HCT116 (cell line): ENCODE results near the gene CEP131. TPM values are rescaled to one million over a fixed set of nuclear protein-coding genes. Genes with fewer than 3 reads are reported as not detected.

ENCODE experiments used
- ATAC-seq: fragments of 200-7000 bp; cut with Tn5 transposase; 2 replicates; pipeline ENCODE4 v1.9.1; 2020; ENCODE audit warnings: mild to moderate bottlenecking, moderate library complexity
- BruUV-seq: library from RNA; stranded (reverse); fragments of 400-500 nt; replicated peaks from 2 replicates; lab custom pipeline; 2021; lab: Mats Ljungman, UMichigan
- CTCF ChIA-PET: fragments of 300-600 bp; sonication (Branson Sonifier 250); formaldehyde crosslinking; loops from one replicate; lab custom pipeline; 2021; ENCODE audit warnings: antibody characterized with exemption; lab: Charles Lee
- POLR2A ChIA-PET: fragments of 300-600, 350-600 bp; sonication (Branson Sonifier 250); formaldehyde crosslinking; loops from one replicate; lab custom pipeline; 2021; ENCODE audit warnings: antibody characterized with exemption; lab: Charles Lee
- RAD21 ChIA-PET, 2 experiments: fragments of 300-600 bp; sonication (Branson Sonifier 250); formaldehyde crosslinking; loops; one replicate each; lab custom pipeline; 2023; ENCODE audit warnings: low total read pairs in 2 of 2; ENCODE audit not compliant: uncharacterized antibody in 2 of 2, unreplicated experiment in 2 of 2, low non-redundant PET in 1 of 2; lab: Charles Lee
- DNase-seq: peaks from one replicate; pipeline ENCODE4 v3.0.0-alpha.2; 2010; ENCODE audit warnings: low read depth, low spot score
- H2AFZ ChIP-seq: fragments of 200-600 bp; shearing (Covaris generic), sonication (generic); 2 replicates; pipeline ENCODE4 v1.6.1; 2017; ENCODE audit warnings: low read depth, mixed run types, mixed read lengths, antibody characterized with exemption, low read length; ENCODE audit not compliant: poor library complexity, severe bottlenecking
- H3K27ac ChIP-seq: 2 replicates; pipeline ENCODE4 v1.5.1; 2012; ENCODE audit warnings: low read depth, low read length
- H3K27me3 ChIP-seq: fragments of 200-600 bp; sonication (generic); 2 replicates; pipeline ENCODE4 v1.6.1; 2016; ENCODE audit warnings: mixed run types, low read length, mixed read lengths; ENCODE audit not compliant: insufficient read depth
- H3K36me3 ChIP-seq, 2 experiments: fragments of 200-500 bp in 1 of 2; fragments of 200-600 bp in 1 of 2; sonication (Bioruptor generic) in 1 of 2; sonication (generic) in 1 of 2; 2 replicates each; pipeline versions ENCODE4 v1.5.1 to v1.6.1; 2014 to 2016; ENCODE audit warnings: low read length in 2 of 2, inconsistent platforms in 1 of 2, mixed read lengths in 1 of 2, mixed run types in 1 of 2; ENCODE audit not compliant: insufficient read depth in 2 of 2, control insufficient read depth in 1 of 2
- H3K4me1 ChIP-seq, 2 experiments: fragments of 200-600 bp in 1 of 2; sonication (generic) in 1 of 2; 2 replicates each; pipeline versions ENCODE4 v1.5.1 to v1.6.1; 2012 to 2017; ENCODE audit warnings: low read length in 2 of 2, inconsistent platforms in 1 of 2, mild to moderate bottlenecking in 1 of 2, mixed read lengths in 1 of 2, mixed run types in 1 of 2, moderate library complexity in 1 of 2; ENCODE audit not compliant: insufficient read depth in 2 of 2, control insufficient read depth in 1 of 2
- H3K4me2 ChIP-seq: fragments of 200-600 bp; sonication (generic); 2 replicates; pipeline ENCODE4 v1.6.1; 2017; ENCODE audit warnings: mixed run types, low read length, mixed read lengths
- H3K4me3 ChIP-seq, 2 experiments: fragments of 200-600 bp in 1 of 2; sonication (generic) in 1 of 2; replicated peaks in 1 of 2; 2 replicates each; pipeline ENCODE4 v1.5.1; 2011 to 2016; ENCODE audit warnings: low read length in 2 of 2, control low read depth in 1 of 2, low read depth in 1 of 2, mild to moderate bottlenecking in 1 of 2, mixed read lengths in 1 of 2, mixed run types in 1 of 2
- H3K79me2 ChIP-seq: fragments of 200-600 bp; sonication (generic); 2 replicates; pipeline ENCODE4 v1.6.1; 2017; ENCODE audit warnings: mild to moderate bottlenecking, mixed run types, low read length, moderate library complexity, mixed read lengths; ENCODE audit not compliant: insufficient read depth
- H3K9ac ChIP-seq: fragments of 200-600 bp; sonication (generic); 2 replicates; pipeline ENCODE4 v1.6.1; 2016; ENCODE audit warnings: low read length, mixed read lengths
- H3K9me2 ChIP-seq: fragments of 200-600 bp; sonication (generic), shearing (Covaris generic); 2 replicates; pipeline ENCODE4 v1.6.1; 2017; ENCODE audit warnings: mixed run types, mild to moderate bottlenecking, moderate library complexity; ENCODE audit not compliant: insufficient read depth
- H3K9me3 ChIP-seq, 2 experiments: fragments of 200-500 bp in 1 of 2; fragments of 200-600 bp in 1 of 2; sonication (Bioruptor generic) in 1 of 2; sonication (generic) in 1 of 2; 2 replicates each; pipeline ENCODE4 v1.6.1; 2014 to 2017; ENCODE audit warnings: low read length in 2 of 2, mixed read lengths in 2 of 2, inconsistent platforms in 1 of 2, low read depth in 1 of 2, mild to moderate bottlenecking in 1 of 2, mixed run types in 1 of 2, moderate library complexity in 1 of 2; ENCODE audit not compliant: control insufficient read depth in 1 of 2, insufficient read depth in 1 of 2
- H4K20me1 ChIP-seq: fragments of 200-600 bp; sonication (generic), shearing (Covaris generic); 2 replicates; pipeline ENCODE4 v1.6.1; 2017; ENCODE audit warnings: mixed run types, mild to moderate bottlenecking, moderate library complexity; ENCODE audit not compliant: insufficient read depth
- CEBPB ChIP-seq: IDR thresholded peaks from 2 replicates; pipeline ENCODE4 v1.6.1; 2012; ENCODE audit warnings: low read depth
- CTCF ChIP-seq, 3 experiments: fragments of 200-600 bp in 1 of 3; sonication (generic) in 1 of 3; IDR thresholded peaks in 2 of 3; conservative IDR thresholded peaks in 1 of 3; 2 replicates each; pipeline ENCODE4 v1.5.1; 2012 to 2017; ENCODE audit warnings: low read depth in 2 of 3, low read length in 2 of 3, antibody characterized with exemption in 1 of 3, borderline replicate concordance in 1 of 3, control low read depth in 1 of 3, mild to moderate bottlenecking in 1 of 3, mixed read lengths in 1 of 3, mixed run types in 1 of 3, moderate library complexity in 1 of 3; ENCODE audit not compliant: insufficient read depth in 1 of 3
- EGR1 ChIP-seq: IDR thresholded peaks from 2 replicates; pipeline ENCODE4 v1.6.1; 2012; ENCODE audit warnings: low read depth
- EZH2 ChIP-seq: fragments of 200-600 bp; sonication (generic); IDR thresholded peaks from 2 replicates; pipeline ENCODE4 v1.6.1; 2017; ENCODE audit warnings: antibody characterized with exemption, mixed run types
- FOSL1 ChIP-seq: IDR thresholded peaks from 2 replicates; pipeline ENCODE4 v1.6.1; 2012; ENCODE audit warnings: low read depth
- POLR2AphosphoS5 ChIP-seq: IDR thresholded peaks from 2 replicates; pipeline ENCODE4 v1.6.1; 2011; ENCODE audit warnings: mild to moderate bottlenecking, low read depth, low read length, moderate library complexity
- SP1 ChIP-seq: IDR thresholded peaks from 2 replicates; pipeline ENCODE4 v1.6.1; 2012; ENCODE audit warnings: low read depth
- TCF7L2 ChIP-seq: IDR thresholded peaks from 2 replicates; pipeline ENCODE4 v1.7.0; 2011; ENCODE audit warnings: borderline replicate concordance, inconsistent platforms; ENCODE audit not compliant: insufficient read depth, insufficient read length; ENCODE audit errors: extremely low read depth
- YY1 ChIP-seq: IDR thresholded peaks from 2 replicates; pipeline ENCODE4 v1.6.1; 2011; ENCODE audit warnings: low read length, low read depth, moderate library complexity, mild to moderate bottlenecking; ENCODE audit not compliant: insufficient replicate concordance; ENCODE audit errors: extremely low read depth
- ZFX ChIP-seq: fragments of 450-650 bp; IDR thresholded peaks from 2 replicates; pipeline ENCODE4 v1.6.1; 2017
- intact Hi-C: fragments of 100-400 bp; cut with micrococcal nuclease; formaldehyde crosslinking; loops from 2 replicates; pipeline ENCODE4 v1.10.0; 2022
- total RNA-seq: library from RNA; stranded (reverse); gene quantifications from one replicate; pipeline ENCODE4 v1.2.1, GENCODE V29; 2021; ENCODE audit not compliant: unreplicated experiment
- TF ChIP-seq, protein P1 (sequence below): IDR thresholded peaks from 2 replicates; pipeline ENCODE4 v1.6.1; 2012

Gene CEP131
- total RNA-seq, 1 experiment from 2014 or later, result 30.2 TPM

GRCh38 chr17:81151278-81151677 lies 71.5 kb downstream of the CEP131 start:
- ChIA-PET CTCF (no interaction called here), RAD21 (no interaction called here), POLR2A (no interaction called here)
- Histone ChIP-seq H3K27me3 (peaks cover 14% of the 10 kb centered on the region; the same call in 1 of the 2 replicates), H4K20me1 (no peaks in the 10 kb centered on the region), H3K9me3 (no peaks in the 10 kb centered on the region), H3K27ac (no peak overlapping the region), H3K9me2 (no peaks in the 10 kb centered on the region), H3K79me2 (no peaks in the 10 kb centered on the region), H2AFZ (no peak overlapping the region), H3K36me3 (no peaks in the 10 kb centered on the region), H3K9ac (no peak overlapping the region), H3K4me1 (no peaks in the 10 kb centered on the region), H3K4me2 (no peak overlapping the region), H3K4me3 (no peak overlapping the region)
- BruUV-seq, result no TSS peak
- no peak for DNase-seq
- no peak for ATAC-seq
- no peak for TF ChIP-seq SP1
- TF ChIP-seq ZFX, result no peak
- TF ChIP-seq, protein P1, sequence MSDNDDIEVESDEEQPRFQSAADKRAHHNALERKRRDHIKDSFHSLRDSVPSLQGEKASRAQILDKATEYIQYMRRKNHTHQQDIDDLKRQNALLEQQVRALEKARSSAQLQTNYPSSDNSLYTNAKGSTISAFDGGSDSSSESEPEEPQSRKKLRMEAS, result no peak
- TF ChIP-seq TCF7L2, result no peak
- TF ChIP-seq POLR2AphosphoS5, result no peak
- TF ChIP-seq FOSL1, result no peak
- no peak for TF ChIP-seq EZH2
- TF ChIP-seq CTCF (IDR thresholded peaks at IDR 0.05 in 2 of 3, conservative IDR thresholded peaks at IDR 0.05 in 1 of 3; ENCODE audit: borderline replicate concordance in 1 of 3, insufficient read depth in 1 of 3, low read depth in 2 of 3, low read length in 2 of 3), result no peak
- no peak for TF ChIP-seq EGR1
- no peak for TF ChIP-seq CEBPB
- TF ChIP-seq YY1, result no peak
- intact Hi-C loops, result no loop called here
